CD4-positive, alpha-beta T cell treated with Interleukin-6 at 100 ng/mL for 8 hours (primary cell): ENCODE data around the gene RGS9.
"Not testable (repeated sequence)": the region's sequence is repeated elsewhere in the genome, so short reads cannot be mapped to it uniquely, and the experiment has no call there.

Experiments
- DNase-seq: peaks from one replicate; pipeline ENCODE4 v3.0.0-alpha.2; 2020; ENCODE audit warnings: mixed read lengths, low spot score

Gene RGS9

GRCh38 chr17:65115839-65116238 is 21.3 kb upstream of the RGS9 start:
- no peak for DNase-seq

- DNase-seq = not testable (repeated sequence)
Measured at GRCh38 chr17:65116515-65116914, 20.7 kb upstream of the RGS9 start.

GRCh38 chr17:65117384-65118035 is 19.7 kb upstream of the RGS9 start:
- no peak for DNase-seq

GRCh38 chr17:65121368-65121767 is 15.8 kb upstream of the RGS9 start:
- no peak for DNase-seq

GRCh38 chr17:65121916-65122806 is 15.0 kb upstream of the RGS9 start:
- no peak for DNase-seq

GRCh38 chr17:65122836-65123756 is 14.1 kb upstream of the RGS9 start:
- DNase-seq = peak; percentile 89

- no peak for DNase-seq
Measured at GRCh38 chr17:65123757-65124675, 13.2 kb upstream of the RGS9 start.

- DNase-seq = no peak
Measured at GRCh38 chr17:65130832-65131231, 6.3 kb upstream of the RGS9 start.

- DNase-seq = no peak
Measured at GRCh38 chr17:65131240-65131639, 5.9 kb upstream of the RGS9 start.

GRCh38 chr17:65131946-65132345 is 5.2 kb upstream of the RGS9 start:
- DNase-seq = no peak

- no peak for DNase-seq
Measured at GRCh38 chr17:65134035-65134434, 3.1 kb upstream of the RGS9 start.

- DNase-seq = no peak
Measured at GRCh38 chr17:65139101-65139764, 2.1 kb downstream of the RGS9 start.

GRCh38 chr17:65142247-65142646 is 5.1 kb downstream of the RGS9 start:
- no peak for DNase-seq

- DNase-seq = no peak
Measured at GRCh38 chr17:65143889-65144604, 6.9 kb downstream of the RGS9 start.

GRCh38 chr17:65145743-65146142 is 8.6 kb downstream of the RGS9 start:
- DNase-seq = no peak

GRCh38 chr17:65147955-65148354 is 10.8 kb downstream of the RGS9 start:
- no peak for DNase-seq

GRCh38 chr17:65154770-65155589 is 17.8 kb downstream of the RGS9 start:
- no peak for DNase-seq

- DNase-seq = no peak
Measured at GRCh38 chr17:65155622-65156021, 18.5 kb downstream of the RGS9 start.

GRCh38 chr17:65156185-65156834 is 19.1 kb downstream of the RGS9 start:
- DNase-seq = no peak
